WTC11 (cell line): Measurements from ENCODE around the gene TPPP3.
A peak's percentile ranks its signal among the peaks of the same experiment; 100 is the strongest.

Source experiments
- SMAD3 ChIP-seq: sonication (generic); formaldehyde crosslinking; IDR thresholded peaks from 2 replicates; pipeline ENCODE4 v1.8.0; 2022; ENCODE audit warnings: missing genetic modification reagents, mild to moderate bottlenecking, borderline replicate concordance
- TEAD1 ChIP-seq: sonication (generic); formaldehyde crosslinking; IDR thresholded peaks from 2 replicates; pipeline ENCODE4 v1.8.0; 2022; ENCODE audit warnings: mild to moderate bottlenecking, missing genetic modification reagents
- TF ChIP-seq, protein P1 (sequence below): fragments of 200-600 bp; IDR thresholded peaks from 2 replicates; pipeline ENCODE4 v1.8.0; 2022; ENCODE audit warnings: antibody characterized with exemption
- TF ChIP-seq, protein P2 (sequence below): sonication (generic); formaldehyde crosslinking; IDR thresholded peaks from 2 replicates; pipeline ENCODE4 v1.8.1; 2023; ENCODE audit warnings: mild to moderate bottlenecking, missing genetic modification reagents, moderate library complexity
- TF ChIP-seq, protein P3 (sequence below): sonication (generic); formaldehyde crosslinking; IDR thresholded peaks from 2 replicates; pipeline ENCODE4 v1.8.1; 2023; ENCODE audit warnings: mild to moderate bottlenecking, missing genetic modification reagents, borderline replicate concordance
- TF ChIP-seq, protein P4 (sequence below): sonication (generic); formaldehyde crosslinking; IDR thresholded peaks from 2 replicates; pipeline ENCODE4 v1.8.1; 2023; ENCODE audit warnings: mild to moderate bottlenecking, missing genetic modification reagents, moderate library complexity
- TF ChIP-seq, protein P5 (sequence below): fragments of 250-450 bp; sonication (Bioruptor Pico); conservative IDR thresholded peaks from 2 replicates; pipeline ENCODE4 v1.9.0; 2021; ENCODE audit warnings: mild to moderate bottlenecking

DNA sequence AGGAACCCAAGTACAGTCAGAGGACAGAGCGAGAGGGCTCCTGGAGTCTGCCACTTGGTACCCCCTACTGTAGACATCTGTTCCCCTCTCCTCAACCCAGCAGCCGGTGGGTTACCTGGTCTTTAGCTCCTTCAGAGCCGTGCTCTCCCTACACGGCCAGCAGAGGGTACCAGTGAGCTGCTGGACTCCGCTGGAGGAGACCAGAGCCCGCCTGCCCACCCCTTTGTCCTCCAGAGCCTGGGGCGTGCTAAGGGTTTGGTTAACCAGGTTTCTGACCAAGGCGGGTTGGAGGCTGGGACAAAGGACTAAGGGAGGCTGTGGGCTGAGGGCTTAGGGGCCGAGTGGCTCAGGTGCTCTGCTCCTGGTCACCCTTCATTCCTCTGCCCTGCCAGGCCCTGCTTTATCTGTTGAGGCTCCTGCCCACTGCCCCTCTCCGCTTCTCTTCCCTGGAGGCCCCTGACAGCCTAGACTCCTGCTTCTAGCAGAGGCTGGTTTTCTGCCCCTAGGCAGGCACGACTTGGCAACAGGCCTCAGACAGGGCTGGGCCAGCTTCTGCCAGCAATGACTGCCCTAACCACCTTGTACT is 34.9 kb upstream of the TPPP3 start:
- TF ChIP-seq, protein P1, sequence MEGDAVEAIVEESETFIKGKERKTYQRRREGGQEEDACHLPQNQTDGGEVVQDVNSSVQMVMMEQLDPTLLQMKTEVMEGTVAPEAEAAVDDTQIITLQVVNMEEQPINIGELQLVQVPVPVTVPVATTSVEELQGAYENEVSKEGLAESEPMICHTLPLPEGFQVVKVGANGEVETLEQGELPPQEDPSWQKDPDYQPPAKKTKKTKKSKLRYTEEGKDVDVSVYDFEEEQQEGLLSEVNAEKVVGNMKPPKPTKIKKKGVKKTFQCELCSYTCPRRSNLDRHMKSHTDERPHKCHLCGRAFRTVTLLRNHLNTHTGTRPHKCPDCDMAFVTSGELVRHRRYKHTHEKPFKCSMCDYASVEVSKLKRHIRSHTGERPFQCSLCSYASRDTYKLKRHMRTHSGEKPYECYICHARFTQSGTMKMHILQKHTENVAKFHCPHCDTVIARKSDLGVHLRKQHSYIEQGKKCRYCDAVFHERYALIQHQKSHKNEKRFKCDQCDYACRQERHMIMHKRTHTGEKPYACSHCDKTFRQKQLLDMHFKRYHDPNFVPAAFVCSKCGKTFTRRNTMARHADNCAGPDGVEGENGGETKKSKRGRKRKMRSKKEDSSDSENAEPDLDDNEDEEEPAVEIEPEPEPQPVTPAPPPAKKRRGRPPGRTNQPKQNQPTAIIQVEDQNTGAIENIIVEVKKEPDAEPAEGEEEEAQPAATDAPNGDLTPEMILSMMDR, result peak; percentile 80
- TF ChIP-seq, protein P2, sequence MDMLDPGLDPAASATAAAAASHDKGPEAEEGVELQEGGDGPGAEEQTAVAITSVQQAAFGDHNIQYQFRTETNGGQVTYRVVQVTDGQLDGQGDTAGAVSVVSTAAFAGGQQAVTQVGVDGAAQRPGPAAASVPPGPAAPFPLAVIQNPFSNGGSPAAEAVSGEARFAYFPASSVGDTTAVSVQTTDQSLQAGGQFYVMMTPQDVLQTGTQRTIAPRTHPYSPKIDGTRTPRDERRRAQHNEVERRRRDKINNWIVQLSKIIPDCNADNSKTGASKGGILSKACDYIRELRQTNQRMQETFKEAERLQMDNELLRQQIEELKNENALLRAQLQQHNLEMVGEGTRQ (CRISPR knock-in tag), result no peak
- TF ChIP-seq SMAD3 (CRISPR knock-in tag) (no peak), TEAD1 (CRISPR knock-in tag) (no peak)
- TF ChIP-seq, protein P3, sequence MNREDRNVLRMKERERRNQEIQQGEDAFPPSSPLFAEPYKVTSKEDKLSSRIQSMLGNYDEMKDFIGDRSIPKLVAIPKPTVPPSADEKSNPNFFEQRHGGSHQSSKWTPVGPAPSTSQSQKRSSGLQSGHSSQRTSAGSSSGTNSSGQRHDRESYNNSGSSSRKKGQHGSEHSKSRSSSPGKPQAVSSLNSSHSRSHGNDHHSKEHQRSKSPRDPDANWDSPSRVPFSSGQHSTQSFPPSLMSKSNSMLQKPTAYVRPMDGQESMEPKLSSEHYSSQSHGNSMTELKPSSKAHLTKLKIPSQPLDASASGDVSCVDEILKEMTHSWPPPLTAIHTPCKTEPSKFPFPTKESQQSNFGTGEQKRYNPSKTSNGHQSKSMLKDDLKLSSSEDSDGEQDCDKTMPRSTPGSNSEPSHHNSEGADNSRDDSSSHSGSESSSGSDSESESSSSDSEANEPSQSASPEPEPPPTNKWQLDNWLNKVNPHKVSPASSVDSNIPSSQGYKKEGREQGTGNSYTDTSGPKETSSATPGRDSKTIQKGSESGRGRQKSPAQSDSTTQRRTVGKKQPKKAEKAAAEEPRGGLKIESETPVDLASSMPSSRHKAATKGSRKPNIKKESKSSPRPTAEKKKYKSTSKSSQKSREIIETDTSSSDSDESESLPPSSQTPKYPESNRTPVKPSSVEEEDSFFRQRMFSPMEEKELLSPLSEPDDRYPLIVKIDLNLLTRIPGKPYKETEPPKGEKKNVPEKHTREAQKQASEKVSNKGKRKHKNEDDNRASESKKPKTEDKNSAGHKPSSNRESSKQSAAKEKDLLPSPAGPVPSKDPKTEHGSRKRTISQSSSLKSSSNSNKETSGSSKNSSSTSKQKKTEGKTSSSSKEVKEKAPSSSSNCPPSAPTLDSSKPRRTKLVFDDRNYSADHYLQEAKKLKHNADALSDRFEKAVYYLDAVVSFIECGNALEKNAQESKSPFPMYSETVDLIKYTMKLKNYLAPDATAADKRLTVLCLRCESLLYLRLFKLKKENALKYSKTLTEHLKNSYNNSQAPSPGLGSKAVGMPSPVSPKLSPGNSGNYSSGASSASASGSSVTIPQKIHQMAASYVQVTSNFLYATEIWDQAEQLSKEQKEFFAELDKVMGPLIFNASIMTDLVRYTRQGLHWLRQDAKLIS (CRISPR knock-in tag), result no peak
- TF ChIP-seq, protein P4, sequence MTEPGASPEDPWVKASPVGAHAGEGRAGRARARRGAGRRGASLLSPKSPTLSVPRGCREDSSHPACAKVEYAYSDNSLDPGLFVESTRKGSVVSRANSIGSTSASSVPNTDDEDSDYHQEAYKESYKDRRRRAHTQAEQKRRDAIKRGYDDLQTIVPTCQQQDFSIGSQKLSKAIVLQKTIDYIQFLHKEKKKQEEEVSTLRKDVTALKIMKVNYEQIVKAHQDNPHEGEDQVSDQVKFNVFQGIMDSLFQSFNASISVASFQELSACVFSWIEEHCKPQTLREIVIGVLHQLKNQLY (CRISPR knock-in tag), result no peak
- TF ChIP-seq, protein P5, sequence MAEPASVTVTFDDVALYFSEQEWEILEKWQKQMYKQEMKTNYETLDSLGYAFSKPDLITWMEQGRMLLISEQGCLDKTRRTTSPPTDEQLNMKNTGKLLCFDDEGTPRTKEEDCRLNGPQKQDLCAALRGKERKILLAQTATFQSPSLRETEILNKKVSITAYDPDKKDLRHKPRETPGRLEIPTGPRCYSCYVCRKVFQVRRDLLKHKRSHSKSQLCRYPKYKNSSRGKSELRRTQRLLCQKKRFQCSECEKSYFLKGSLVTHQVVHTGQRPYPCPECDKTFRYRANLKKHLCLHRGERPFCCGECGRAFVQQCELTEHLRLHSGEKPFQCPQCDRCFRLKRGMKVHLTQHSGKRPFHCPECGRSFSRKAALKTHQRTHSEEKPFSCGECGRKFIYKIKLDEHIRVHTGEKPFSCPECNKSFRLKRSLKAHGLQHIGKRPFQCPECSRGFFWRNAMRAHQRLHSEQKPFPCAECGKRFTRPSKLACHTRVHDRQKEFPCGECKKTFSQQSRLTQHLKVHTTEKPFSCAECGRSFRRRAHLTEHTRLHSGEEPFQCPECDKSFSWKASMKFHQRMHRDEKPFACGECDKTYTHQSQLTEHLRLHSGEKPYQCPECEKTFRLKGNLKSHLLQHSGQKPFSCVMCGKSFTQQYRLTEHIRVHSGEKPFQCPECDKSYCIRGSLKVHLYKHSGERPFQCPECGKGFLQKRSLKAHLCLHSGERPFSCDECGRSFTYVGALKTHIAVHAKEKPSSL (CRISPR knock-in tag), result no peak
